ENCODE data around the gene TRIM8.

Gene TRIM8

DNA sequence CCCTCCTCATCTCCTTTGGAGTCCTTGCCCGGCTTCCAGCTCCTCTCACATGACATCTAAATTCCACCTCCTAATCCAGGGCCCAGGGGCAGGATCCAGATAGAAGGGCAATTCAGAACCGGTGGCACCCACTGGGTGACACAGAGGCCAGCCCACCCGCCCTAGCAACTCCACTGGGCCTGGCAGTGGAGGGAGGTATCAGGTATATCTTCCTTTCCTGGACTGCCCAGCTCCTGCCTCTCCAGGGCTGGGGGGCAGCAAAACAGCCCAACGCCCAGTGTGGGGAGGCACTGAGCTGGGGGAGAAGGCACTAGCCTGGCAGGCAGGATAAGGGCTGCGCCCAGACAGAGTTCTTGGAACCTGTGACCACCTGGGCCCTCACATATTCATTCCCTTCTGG lies 10.4 kb upstream of the TRIM8 start:
- Histone ChIP-seq H3K27me3 (ENCODE audit: low read length) (no peaks in the 10 kb centered on the region), H4K20me1 (ENCODE audit: low read depth, low read length) (no peaks in the 10 kb centered on the region), H2AFZ (ENCODE audit: low read depth, low read length, severe bottlenecking) (no peak overlapping the region), H3K9me3 (ENCODE audit: insufficient read depth, low read length) (no peaks in the 10 kb centered on the region), H3K9ac (ENCODE audit: low read length) (no peak overlapping the region), H3F3A (ENCODE audit: insufficient read depth) (no peaks in the 10 kb centered on the region), H3K79me2 (ENCODE audit: insufficient read depth, low read length) (no peaks in the 10 kb centered on the region), H3K4me3 (ENCODE audit: insufficient read depth, low read length, poor library complexity, severe bottlenecking) (no peak overlapping the region), H3K9me2 (replicated peaks; ENCODE audit: insufficient read depth, low read length) (no peaks in the 10 kb centered on the region), H3K4me2 (ENCODE audit: low read depth, low read length, poor library complexity, severe bottlenecking) (no peak overlapping the region), H3K27ac (ENCODE audit: low read depth, low read length) (no peak overlapping the region), H3K36me3 (ENCODE audit: low read length) (no peaks in the 10 kb centered on the region)
- TF ChIP-seq, protein P1, sequence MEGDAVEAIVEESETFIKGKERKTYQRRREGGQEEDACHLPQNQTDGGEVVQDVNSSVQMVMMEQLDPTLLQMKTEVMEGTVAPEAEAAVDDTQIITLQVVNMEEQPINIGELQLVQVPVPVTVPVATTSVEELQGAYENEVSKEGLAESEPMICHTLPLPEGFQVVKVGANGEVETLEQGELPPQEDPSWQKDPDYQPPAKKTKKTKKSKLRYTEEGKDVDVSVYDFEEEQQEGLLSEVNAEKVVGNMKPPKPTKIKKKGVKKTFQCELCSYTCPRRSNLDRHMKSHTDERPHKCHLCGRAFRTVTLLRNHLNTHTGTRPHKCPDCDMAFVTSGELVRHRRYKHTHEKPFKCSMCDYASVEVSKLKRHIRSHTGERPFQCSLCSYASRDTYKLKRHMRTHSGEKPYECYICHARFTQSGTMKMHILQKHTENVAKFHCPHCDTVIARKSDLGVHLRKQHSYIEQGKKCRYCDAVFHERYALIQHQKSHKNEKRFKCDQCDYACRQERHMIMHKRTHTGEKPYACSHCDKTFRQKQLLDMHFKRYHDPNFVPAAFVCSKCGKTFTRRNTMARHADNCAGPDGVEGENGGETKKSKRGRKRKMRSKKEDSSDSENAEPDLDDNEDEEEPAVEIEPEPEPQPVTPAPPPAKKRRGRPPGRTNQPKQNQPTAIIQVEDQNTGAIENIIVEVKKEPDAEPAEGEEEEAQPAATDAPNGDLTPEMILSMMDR (IDR thresholded peaks at IDR 0.05; ENCODE audit: insufficient read depth, low read length, poor library complexity, severe bottlenecking) = no peak
- no peak for TF ChIP-seq EZH2phosphoT487 (conservative IDR thresholded peaks at IDR 0.05; ENCODE audit: low read length)

DNA sequence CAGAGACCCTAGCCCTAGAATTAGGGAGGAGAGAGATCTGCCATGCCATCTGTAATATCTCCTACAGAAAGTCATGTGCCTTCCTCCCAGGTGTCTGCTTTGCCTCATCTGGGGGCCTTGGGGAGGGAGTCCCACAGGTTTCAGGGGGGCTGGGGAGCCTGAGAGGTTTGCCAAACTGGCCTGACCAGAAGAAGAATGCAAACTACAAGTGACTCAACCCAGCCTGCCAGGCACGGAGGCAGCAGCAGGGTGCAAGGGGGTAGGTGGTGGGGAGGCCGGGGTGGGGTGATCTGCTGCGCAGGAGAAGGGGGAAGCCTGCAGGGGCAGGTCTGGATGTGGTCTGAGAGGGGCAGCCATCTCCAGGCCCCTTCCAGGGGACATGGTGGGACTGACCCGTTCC lies 9.6 kb upstream of the TRIM8 start:
- Histone ChIP-seq H3K27me3 (ENCODE audit: low read length) (no peaks in the 10 kb centered on the region), H3K9me3 (ENCODE audit: insufficient read depth, low read length) (no peaks in the 10 kb centered on the region), H3K4me3 (ENCODE audit: insufficient read depth, low read length, poor library complexity, severe bottlenecking) (no peak overlapping the region), H3K9me2 (replicated peaks; ENCODE audit: insufficient read depth, low read length) (no peaks in the 10 kb centered on the region), H3F3A (ENCODE audit: insufficient read depth) (no peaks in the 10 kb centered on the region), H2AFZ (ENCODE audit: low read depth, low read length, severe bottlenecking) (no peak overlapping the region), H3K27ac (ENCODE audit: low read depth, low read length) (no peak overlapping the region), H4K20me1 (ENCODE audit: low read depth, low read length) (no peaks in the 10 kb centered on the region), H3K4me2 (ENCODE audit: low read depth, low read length, poor library complexity, severe bottlenecking) (no peak overlapping the region), H3K79me2 (ENCODE audit: insufficient read depth, low read length) (no peaks in the 10 kb centered on the region), H3K9ac (ENCODE audit: low read length) (no peak overlapping the region), H3K36me3 (ENCODE audit: low read length) (no peaks in the 10 kb centered on the region)
- TF ChIP-seq EZH2phosphoT487 (conservative IDR thresholded peaks at IDR 0.05; ENCODE audit: low read length) = no peak
- TF ChIP-seq, protein P1 (IDR thresholded peaks at IDR 0.05; ENCODE audit: insufficient read depth, low read length, poor library complexity, severe bottlenecking) = no peak

DNA sequence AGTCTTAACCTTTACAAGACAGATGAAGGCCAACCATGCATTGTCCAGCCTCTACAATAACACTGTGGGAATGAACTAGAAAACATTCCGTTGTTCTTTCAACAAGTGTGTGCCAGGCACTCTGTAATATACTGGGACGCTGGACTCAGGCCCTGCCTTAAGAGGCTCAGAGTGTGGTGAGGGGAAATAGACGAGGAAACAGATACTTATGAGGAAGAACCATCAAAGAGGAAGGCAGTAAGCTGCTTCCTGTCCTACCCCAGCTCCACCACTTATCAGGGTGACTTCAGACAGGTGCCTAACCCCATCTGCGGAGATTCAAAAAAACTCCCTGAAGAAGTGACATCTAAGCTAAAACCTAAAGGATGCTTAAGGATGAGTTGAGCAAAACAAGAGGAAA lies 8.9 kb upstream of the TRIM8 start:
- no peak overlapping the region for H3K4me3 ChIP-seq (ENCODE audit: insufficient read depth, low read length, poor library complexity, severe bottlenecking)
- H3K4me2 ChIP-seq (ENCODE audit: low read depth, low read length, poor library complexity, severe bottlenecking) = no peak overlapping the region
- no peaks in the 10 kb centered on the region for H3K27me3 ChIP-seq (ENCODE audit: low read length)
- H3K36me3 ChIP-seq (ENCODE audit: low read length) = no peaks in the 10 kb centered on the region
- TF ChIP-seq, protein P1 (IDR thresholded peaks at IDR 0.05; ENCODE audit: insufficient read depth, low read length, poor library complexity, severe bottlenecking) = no peak
- TF ChIP-seq EZH2phosphoT487 (conservative IDR thresholded peaks at IDR 0.05; ENCODE audit: low read length) = no peak
- H3K9me2 ChIP-seq (replicated peaks; ENCODE audit: insufficient read depth, low read length) = no peaks in the 10 kb centered on the region
- no peaks in the 10 kb centered on the region for H3F3A ChIP-seq (ENCODE audit: insufficient read depth)
- H3K79me2 ChIP-seq (ENCODE audit: insufficient read depth, low read length) = no peaks in the 10 kb centered on the region
- H4K20me1 ChIP-seq (ENCODE audit: low read depth, low read length) = no peaks in the 10 kb centered on the region
- H3K9me3 ChIP-seq (ENCODE audit: insufficient read depth, low read length) = no peaks in the 10 kb centered on the region
- no peak overlapping the region for H3K27ac ChIP-seq (ENCODE audit: low read depth, low read length)
- H2AFZ ChIP-seq (ENCODE audit: low read depth, low read length, severe bottlenecking) = peak overlapping the region; percentile 28
- no peak overlapping the region for H3K9ac ChIP-seq (ENCODE audit: low read length)

Measured in SU-DHL-6 (cell line).